NCI-H187 (cell line): ENCODE data around the gene RBM25.
A peak's percentile ranks its signal among the peaks of the same experiment; 100 is the strongest.

ENCODE experiments used
- DNase-seq, 2 experiments: peaks; one replicate each; lab custom pipeline; 2025; lab: John Stamatoyannopoulos, UW

RBM25 gene

GRCh38 chr14:73102806-73103497 is 44.6 kb downstream of the RBM25 start:
- DNase-seq = no peak

DNA sequence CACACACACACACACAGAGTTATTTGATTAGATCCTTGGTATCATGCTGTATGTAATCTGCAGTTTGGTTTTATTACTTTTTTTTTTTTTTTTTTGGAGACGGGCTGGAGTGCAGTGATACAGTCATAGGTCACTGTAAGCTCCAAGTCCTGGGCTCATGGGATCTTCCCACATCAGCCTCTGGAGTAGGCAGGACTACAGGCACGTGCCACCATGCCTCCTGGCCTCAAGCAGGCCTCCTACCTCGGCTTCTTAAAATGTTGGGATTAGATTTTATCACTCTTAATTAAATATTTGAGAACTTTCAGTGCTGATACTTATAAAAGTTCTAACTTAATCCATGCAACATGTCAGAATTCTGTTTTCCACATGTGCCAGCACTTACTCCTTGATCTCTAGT is 46.7 kb downstream of the RBM25 start:
- DNase-seq = no peak

GRCh38 chr14:73105727-73106126 is 47.4 kb downstream of the RBM25 start:
- no peak for DNase-seq

GRCh38 chr14:73116079-73116665 is 57.8 kb downstream of the RBM25 start:
- DNase-seq = no peak

DNA sequence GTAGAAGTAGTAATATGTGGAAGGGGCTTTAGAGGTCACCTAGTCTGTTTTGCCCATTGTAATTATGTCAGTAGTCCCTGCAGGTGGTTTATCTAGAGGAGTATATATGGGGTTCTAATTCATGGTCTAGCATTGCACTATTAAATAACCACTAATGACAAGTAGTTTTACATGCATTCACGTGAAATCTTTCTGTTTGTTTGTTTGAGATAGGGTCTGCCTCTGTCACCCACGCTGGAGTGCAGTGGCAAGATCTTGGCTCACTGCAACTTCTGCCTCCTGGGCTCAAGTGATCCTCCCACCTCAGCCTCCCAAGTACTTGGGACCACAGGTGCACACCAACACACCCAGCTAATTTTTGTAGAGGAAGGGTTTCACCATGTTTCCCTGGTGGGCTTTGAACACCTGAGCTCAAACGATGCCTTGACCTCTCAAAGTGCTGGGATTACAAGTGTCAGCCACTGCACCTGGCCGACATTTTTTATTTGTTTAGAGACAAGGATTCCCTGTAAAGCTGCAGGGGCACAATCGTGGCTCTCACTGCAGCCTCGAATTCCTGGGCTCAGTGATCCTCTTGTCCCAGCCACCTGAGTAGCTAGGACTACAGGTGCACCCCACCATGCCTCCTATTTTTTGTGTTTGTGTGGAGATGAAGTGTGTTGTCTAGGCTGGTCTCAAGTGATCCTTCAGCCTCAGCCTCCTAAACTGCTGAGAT is 66.0 kb downstream of the RBM25 start:
- no peak for DNase-seq

GRCh38 chr14:73125169-73125588 is 66.8 kb downstream of the RBM25 start:
- DNase-seq = peak; percentile 44 to 57

GRCh38 chr14:73125746-73126145 is 67.4 kb downstream of the RBM25 start:
- no peak for DNase-seq

DNA sequence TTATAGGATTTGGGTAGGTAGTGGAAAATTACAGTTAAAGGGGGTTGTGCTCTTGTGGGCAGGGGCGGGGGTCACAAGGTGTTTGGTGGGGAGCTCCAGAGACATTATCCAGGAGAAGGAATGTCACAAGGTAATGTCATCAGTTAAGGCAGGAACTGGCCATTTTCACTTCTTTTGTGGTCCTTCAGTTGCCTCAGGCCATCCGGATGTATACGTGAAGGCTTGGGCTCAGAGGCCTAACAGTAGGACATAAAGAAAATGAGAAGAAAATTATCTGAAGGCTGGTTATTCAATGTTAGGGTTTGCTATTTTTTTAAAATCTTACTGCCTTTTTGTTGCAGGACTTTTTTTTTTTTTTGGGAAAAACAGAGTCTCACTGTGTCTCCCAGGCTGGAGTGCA is 75.5 kb downstream of the RBM25 start:
- DNase-seq = no peak

- DNase-seq = no peak
These were observed 77.7 kb downstream of the RBM25 start for GRCh38 chr14:73136085-73136386.

GRCh38 chr14:73136387-73137225 is 78.3 kb downstream of the RBM25 start, which contains the start of gene PSEN1:
PSEN1 (plus strand) TSS chr14:73136507; CDS start chr14:73148020, 11,513 bp downstream.
- DNase-seq = peak; percentile 93 to 96

- DNase-seq = no peak
These were observed 82.5 kb downstream of the RBM25 start for GRCh38 chr14:73140811-73141323.

GRCh38 chr14:73142216-73142615 is 83.9 kb downstream of the RBM25 start:
- DNase-seq = no peak

DNA sequence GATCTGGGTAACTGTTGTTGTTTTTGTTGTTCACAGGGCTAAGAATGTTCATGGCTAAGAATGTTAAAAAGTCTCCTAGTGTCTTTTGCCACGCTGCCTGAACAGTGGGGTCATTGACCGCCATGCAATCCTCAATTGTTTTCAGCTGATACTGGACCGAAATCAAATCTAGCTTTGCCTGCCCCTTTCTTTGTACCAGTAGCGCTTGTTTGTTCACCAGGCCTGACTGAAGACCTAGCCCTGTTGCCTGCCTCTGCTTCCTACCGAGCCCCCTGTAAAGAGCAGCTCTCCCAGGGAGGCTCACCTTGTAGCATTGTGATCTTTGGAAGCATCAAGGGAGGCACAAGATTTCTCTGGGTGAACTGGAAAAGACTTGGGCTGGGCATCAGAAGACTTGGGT is 84.7 kb downstream of the RBM25 start:
- no peak for DNase-seq

- DNase-seq = no peak
These were observed 85.3 kb downstream of the RBM25 start for GRCh38 chr14:73143617-73144016.

DNA sequence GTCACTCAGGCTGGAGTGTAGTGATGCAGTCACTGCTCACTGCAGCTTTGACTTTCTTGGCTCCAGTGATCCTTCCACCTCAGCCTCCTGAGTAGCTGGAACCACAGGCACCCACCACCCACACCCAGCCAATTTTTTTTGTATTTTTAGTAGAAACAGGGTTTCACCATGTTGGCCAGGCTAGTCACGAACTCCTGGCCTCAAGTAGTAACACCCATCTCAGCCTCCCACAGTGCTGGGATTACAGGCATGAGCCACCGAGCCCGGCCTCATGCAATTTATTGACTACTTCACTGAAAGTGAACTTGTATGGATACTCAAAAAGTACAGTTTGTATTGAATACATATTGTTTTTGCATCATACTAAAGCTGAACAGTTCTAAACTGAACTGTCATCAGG is 87.0 kb downstream of the RBM25 start:
- DNase-seq = no peak

DNA sequence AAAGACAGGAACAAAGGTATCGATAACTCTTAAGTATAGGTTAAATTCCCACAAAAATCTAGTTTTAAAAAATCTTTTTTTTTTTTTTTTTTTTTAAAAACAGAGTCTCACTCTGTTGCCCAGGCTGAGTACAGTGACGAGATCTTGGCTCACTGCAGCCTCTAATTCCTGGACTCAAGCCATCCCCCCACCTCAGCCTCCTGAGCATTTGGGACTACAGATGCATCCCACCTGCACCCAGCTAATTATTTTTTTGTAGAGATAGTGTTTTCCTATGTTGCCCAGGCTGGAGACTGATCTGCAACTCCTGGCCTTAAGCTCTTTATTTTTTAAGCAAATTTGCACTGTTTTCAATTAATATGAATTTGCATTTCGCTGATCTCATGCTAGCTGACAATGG is 87.8 kb downstream of the RBM25 start:
- no peak for DNase-seq

DNA sequence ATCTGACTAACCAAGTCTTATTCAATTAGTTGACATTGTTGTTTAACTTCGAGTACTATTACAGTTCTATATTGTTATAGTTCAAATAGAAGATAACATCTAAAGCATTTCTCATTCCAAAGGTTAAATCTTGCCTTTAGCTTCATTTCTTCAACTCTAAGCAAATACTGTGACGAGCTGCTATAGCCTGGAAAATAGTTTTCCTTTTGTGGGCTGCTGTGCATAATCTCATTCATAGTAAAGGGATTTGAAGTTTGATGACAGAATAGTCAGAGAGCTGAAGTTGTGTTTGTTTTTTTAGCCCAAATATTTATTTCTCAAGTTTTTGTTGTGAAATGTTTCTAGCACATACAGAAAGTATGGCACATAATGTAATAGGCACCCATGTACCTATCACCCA is 91.4 kb downstream of the RBM25 start:
- no peak for DNase-seq

GRCh38 chr14:73153272-73153671 is 94.9 kb downstream of the RBM25 start:
- DNase-seq = no peak

GRCh38 chr14:73162251-73162650 is 103.9 kb downstream of the RBM25 start:
- no peak for DNase-seq

GRCh38 chr14:73166399-73166798 is 108.1 kb downstream of the RBM25 start:
- no peak for DNase-seq

GRCh38 chr14:73167727-73168126 is 109.4 kb downstream of the RBM25 start:
- no peak for DNase-seq

- DNase-seq = no peak
These were observed 109.9 kb downstream of the RBM25 start for GRCh38 chr14:73168274-73168673.
